K562 (cell line): Measurements from ENCODE around the gene GRIA1.

Source experiments
- BRF2 ChIP-seq: IDR thresholded peaks from 3 replicates; pipeline ENCODE4 v1.6.1; 2011; ENCODE audit warnings: borderline replicate concordance, mild to moderate bottlenecking; ENCODE audit not compliant: insufficient read length, insufficient read depth
- CTCF ChIP-seq, 3 experiments: IDR thresholded peaks in 2 of 3; conservative IDR thresholded peaks in 1 of 3; 2 replicates each; pipeline ENCODE4 v1.5.1; 2011 to 2012; ENCODE audit warnings: low read length in 3 of 3, mild to moderate bottlenecking in 3 of 3, control low read depth in 2 of 3, improper control_type of control experiment in 1 of 3, inconsistent platforms in 1 of 3, low read depth in 1 of 3, mixed read lengths in 1 of 3, moderate library complexity in 1 of 3; ENCODE audit not compliant: insufficient read depth in 2 of 3
- ERF ChIP-seq: fragments of 450-650 bp; formaldehyde crosslinking; IDR thresholded peaks from 2 replicates; pipeline ENCODE4 v1.4.0; 2020; ENCODE audit warnings: mild to moderate bottlenecking, mixed read lengths
- FOS ChIP-seq: IDR thresholded peaks from 3 replicates; pipeline ENCODE4 v1.6.1; 2011; ENCODE audit not compliant: insufficient read length; ENCODE audit errors: extremely low read depth
- GABPB1 ChIP-seq: sonication (generic); formaldehyde crosslinking; IDR thresholded peaks from 2 replicates; pipeline ENCODE4 v1.8.0; 2022; ENCODE audit warnings: mild to moderate bottlenecking, missing genetic modification reagents
- MAFK ChIP-seq: IDR thresholded peaks from 2 replicates; pipeline ENCODE4 v1.6.1; 2011; ENCODE audit warnings: low read length, improper control_type of control experiment
- MLLT1 ChIP-seq, 2 experiments: fragments of 450-650 bp; IDR thresholded peaks; 2 replicates each; pipeline ENCODE4 v1.6.1; 2016
- NCOA2 ChIP-seq, 2 experiments: fragments of 450-650 bp; IDR thresholded peaks; 2 replicates each; pipeline ENCODE4 v1.6.1; 2018; ENCODE audit warnings: mild to moderate bottlenecking in 2 of 2, moderate library complexity in 1 of 2; ENCODE audit not compliant: partially characterized antibody in 2 of 2
- PHF8 ChIP-seq: fragments of 200-600 bp; sonication (generic); IDR thresholded peaks from 2 replicates; pipeline ENCODE4 v1.6.1; 2012; ENCODE audit warnings: mixed run types, mild to moderate bottlenecking, inconsistent platforms, low read length, moderate library complexity, borderline replicate concordance

- TF ChIP-seq MLLT1 (IDR thresholded peaks at IDR 0.05) (no peak), BRF2 (no peak), FOS (peak; percentile 10), ERF (CRISPR knock-in tag) (no peak), CTCF (IDR thresholded peaks at IDR 0.05 in 2 of 3, conservative IDR thresholded peaks at IDR 0.05 in 1 of 3; ENCODE audit: insufficient read depth in 2 of 3, low read depth in 1 of 3, low read length in 3 of 3) (no peak), GABPB1 (CRISPR knock-in tag) (no peak), NCOA2 (IDR thresholded peaks at IDR 0.05; ENCODE audit: partially characterized antibody in 2 of 2) (no peak), MAFK (no peak), PHF8 (no peak)
Observed at GRCh38 chr5:153742060-153742459, 251.6 kb downstream of the GRIA1 start.
